C4-2B (cell line): ENCODE data around the gene DNAH17.

Source experiments
- ZFX ChIP-seq: fragments of 450-650 bp; IDR thresholded peaks from 2 replicates; pipeline ENCODE4 v1.6.1; 2017
- TF ChIP-seq, protein P1 (sequence below): fragments of 450-650 bp; conservative IDR thresholded peaks from 2 replicates; pipeline ENCODE4 v1.5.1; 2017; ENCODE audit warnings: mild to moderate bottlenecking

DNA sequence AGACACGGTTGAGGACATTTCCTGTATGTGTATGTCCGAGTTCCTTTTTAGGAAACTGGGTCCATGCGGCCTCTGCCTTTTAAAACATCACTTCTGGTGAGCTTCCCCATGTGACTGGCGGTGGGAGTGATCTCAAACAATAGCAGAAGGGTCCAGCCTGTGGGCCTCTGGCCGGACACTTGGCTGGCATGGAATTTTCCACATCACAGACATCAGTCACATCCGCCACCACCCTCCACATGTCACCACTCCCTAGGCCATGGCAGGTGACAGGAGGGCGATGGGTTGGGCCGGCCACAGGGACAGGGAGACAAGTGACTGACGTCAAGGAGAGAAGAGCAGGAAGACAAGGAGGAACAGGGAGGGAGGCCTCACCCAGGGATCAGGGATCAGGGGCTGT is 83.7 kb downstream of the DNAH17 start:
- TF ChIP-seq, protein P1, sequence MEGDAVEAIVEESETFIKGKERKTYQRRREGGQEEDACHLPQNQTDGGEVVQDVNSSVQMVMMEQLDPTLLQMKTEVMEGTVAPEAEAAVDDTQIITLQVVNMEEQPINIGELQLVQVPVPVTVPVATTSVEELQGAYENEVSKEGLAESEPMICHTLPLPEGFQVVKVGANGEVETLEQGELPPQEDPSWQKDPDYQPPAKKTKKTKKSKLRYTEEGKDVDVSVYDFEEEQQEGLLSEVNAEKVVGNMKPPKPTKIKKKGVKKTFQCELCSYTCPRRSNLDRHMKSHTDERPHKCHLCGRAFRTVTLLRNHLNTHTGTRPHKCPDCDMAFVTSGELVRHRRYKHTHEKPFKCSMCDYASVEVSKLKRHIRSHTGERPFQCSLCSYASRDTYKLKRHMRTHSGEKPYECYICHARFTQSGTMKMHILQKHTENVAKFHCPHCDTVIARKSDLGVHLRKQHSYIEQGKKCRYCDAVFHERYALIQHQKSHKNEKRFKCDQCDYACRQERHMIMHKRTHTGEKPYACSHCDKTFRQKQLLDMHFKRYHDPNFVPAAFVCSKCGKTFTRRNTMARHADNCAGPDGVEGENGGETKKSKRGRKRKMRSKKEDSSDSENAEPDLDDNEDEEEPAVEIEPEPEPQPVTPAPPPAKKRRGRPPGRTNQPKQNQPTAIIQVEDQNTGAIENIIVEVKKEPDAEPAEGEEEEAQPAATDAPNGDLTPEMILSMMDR = no peak
- TF ChIP-seq ZFX = no peak
